COLO668 (cell line): ENCODE data around the gene AKNAD1.
"Not testable (repeated sequence)": the region's sequence is repeated elsewhere in the genome, so short reads cannot be mapped to it uniquely, and the experiment has no call there.

Source experiments
- DNase-seq: peaks from one replicate; lab custom pipeline; 2025; ENCODE audit not compliant: unreplicated experiment; lab: John Stamatoyannopoulos, UW

Gene AKNAD1

GRCh38 chr1:108792420-108792819, 64.5 kb downstream of the AKNAD1 start:
- no peak for DNase-seq

- DNase-seq = no peak
Observed at GRCh38 chr1:108791790-108792189, 65.1 kb downstream of the AKNAD1 start.

- DNase-seq = no peak
Observed at GRCh38 chr1:108785880-108786279, 71.0 kb downstream of the AKNAD1 start.

- DNase-seq = no peak
Observed at GRCh38 chr1:108785264-108785663, 71.6 kb downstream of the AKNAD1 start.

GRCh38 chr1:108781575-108781944, 75.3 kb downstream of the AKNAD1 start:
- DNase-seq = not testable (repeated sequence)

GRCh38 chr1:108780937-108781574, 75.8 kb downstream of the AKNAD1 start:
- no peak for DNase-seq

- DNase-seq = no peak
Observed at GRCh38 chr1:108779455-108779854, 77.4 kb downstream of the AKNAD1 start.

- DNase-seq = no peak
Observed at GRCh38 chr1:108777839-108778238, 79.1 kb downstream of the AKNAD1 start.

GRCh38 chr1:108767708-108768107, 89.2 kb downstream of the AKNAD1 start:
- DNase-seq = no peak

GRCh38 chr1:108767115-108767514, 89.8 kb downstream of the AKNAD1 start:
- no peak for DNase-seq
